Caco-2 (cell line): ENCODE results near the gene NKD2. TPM values are rescaled to one million over a fixed set of nuclear protein-coding genes. Genes with fewer than 3 reads are reported as not detected.
A peak's percentile ranks its signal among the peaks of the same experiment; 100 is the strongest.

Experiments used
- Bru-seq: library from RNA; stranded (reverse); fragments of 400-500 nt; gene quantifications from one replicate; lab custom pipeline; 2021; lab: Mats Ljungman, UMichigan
- BruChase-seq, 2 experiments: library from RNA; stranded (reverse); fragments of 400-500 nt; gene quantifications; one replicate each; lab custom pipeline; 2021; lab: Mats Ljungman, UMichigan
- BruUV-seq: library from RNA; stranded (reverse); fragments of 400-500 nt; replicated peaks from 2 replicates; lab custom pipeline; 2021; lab: Mats Ljungman, UMichigan
- CTCF ChIA-PET: fragments of 300-600 bp; sonication (Branson Sonifier 250); formaldehyde crosslinking; loops from one replicate; lab custom pipeline; 2022; ENCODE audit warnings: antibody characterized with exemption; lab: Charles Lee
- POLR2A ChIA-PET: fragments of 300-600 bp; sonication (Branson Sonifier 250); formaldehyde crosslinking; loops from one replicate; lab custom pipeline; 2022; ENCODE audit warnings: antibody characterized with exemption; lab: Charles Lee
- DNase-seq, 2 experiments: peaks; one replicate each; pipeline versions ENCODE4 v3.0.0 to v3.0.0-alpha.2; 2020 to 2022
- H3K27me3 ChIP-seq: replicated peaks from 2 replicates; pipeline ENCODE4 v1.6.0; 2011; ENCODE audit warnings: low read length; ENCODE audit not compliant: control insufficient read depth, insufficient read depth
- H3K36me3 ChIP-seq: 2 replicates; pipeline ENCODE4 v1.5.1; 2011; ENCODE audit warnings: low read length; ENCODE audit not compliant: control insufficient read depth, insufficient read depth
- H3K4me1 ChIP-seq: fragments of 250-450 bp; sonication (Bioruptor Pico); 2 replicates; pipeline ENCODE4 v1.5.1; 2020; ENCODE audit warnings: mild to moderate bottlenecking
- H3K4me3 ChIP-seq: 2 replicates; pipeline ENCODE4 v1.5.1; 2011; ENCODE audit warnings: low read depth, mild to moderate bottlenecking, control low read depth, low read length
- H3K9me3 ChIP-seq: fragments of 250-450 bp; sonication (Bioruptor Pico); 2 replicates; pipeline ENCODE4 v1.5.1; 2020; ENCODE audit warnings: mild to moderate bottlenecking, moderate library complexity
- H3K27ac Mint-ChIP-seq: one replicate; pipeline ENCODE4 v1.8.0; 2022; ENCODE audit warnings: mixed read lengths; ENCODE audit not compliant: unreplicated experiment
- H3K27me3 Mint-ChIP-seq: one replicate; pipeline ENCODE4 v1.8.0; 2022; ENCODE audit warnings: mixed read lengths; ENCODE audit not compliant: insufficient read depth, unreplicated experiment
- H3K36me3 Mint-ChIP-seq: one replicate; pipeline ENCODE4 v1.8.0; 2022; ENCODE audit warnings: mild to moderate bottlenecking, mixed read lengths; ENCODE audit not compliant: insufficient read depth, unreplicated experiment
- H3K4me1 Mint-ChIP-seq: one replicate; pipeline ENCODE4 v1.8.0; 2022; ENCODE audit warnings: low read depth, mixed read lengths; ENCODE audit not compliant: unreplicated experiment
- H3K4me3 Mint-ChIP-seq: one replicate; pipeline ENCODE4 v1.8.0; 2022; ENCODE audit warnings: mild to moderate bottlenecking, moderate library complexity, mixed read lengths; ENCODE audit not compliant: unreplicated experiment
- H3K9me3 Mint-ChIP-seq: one replicate; pipeline ENCODE4 v1.8.0; 2022; ENCODE audit warnings: mixed read lengths; ENCODE audit not compliant: unreplicated experiment
- CTCF ChIP-seq, 2 experiments: fragments of 200-600 bp in 1 of 2; IDR thresholded peaks; 1 replicate in 1 of 2; 2 replicates in 1 of 2; pipeline versions ENCODE4 v1.5.1 to v1.8.0; 2011 to 2022; ENCODE audit warnings: antibody characterized with exemption in 1 of 2, control low read depth in 1 of 2, inconsistent platforms in 1 of 2, low read depth in 1 of 2, low read length in 1 of 2, mild to moderate bottlenecking in 1 of 2, moderate library complexity in 1 of 2; ENCODE audit not compliant: insufficient read depth in 1 of 2, severe bottlenecking in 1 of 2, unreplicated experiment in 1 of 2
- intact Hi-C: fragments of 100-400 bp; cut with micrococcal nuclease; formaldehyde crosslinking; loops from one replicate; pipeline ENCODE4 v1.10.0; 2022; ENCODE audit not compliant: unreplicated experiment
- long read RNA-seq: library from polyadenylated mRNA; stranded (forward); transcript quantifications from one replicate; pipeline ENCODE4 v2.0.0, GENCODE V29; 2022
- total RNA-seq: library from RNA; stranded (reverse); gene quantifications from 2 replicates; pipeline ENCODE4 v1.2.3, GENCODE V29; 2022

Gene NKD2
- total RNA-seq (13.6 and 17.7 TPM in 2 replicates), Bru-seq, nascent RNA (percentile 44 among the genes with signal in this experiment), BruChase-seq, experiment 1, labeled RNA remaining after a 2-hour chase (percentile 51 among the genes with signal in this experiment), BruChase-seq, experiment 2, labeled RNA remaining after a 6-hour chase (percentile 51 among the genes with signal in this experiment)
- long read RNA-seq, partial matches to known transcripts = 0 of 12 reads
- long read RNA-seq, other reads (novel, unspliced or antisense) = 3 of 12 reads

GRCh38 chr5:1008451-1009358 lies at the start of gene NKD2:
NKD2 (plus strand) TSS chr5:1008802; CDS start chr5:1009058, 256 bp downstream.
- H3K27me3 Mint-ChIP-seq = no peaks in the 10 kb centered on the region
- H3K27me3 ChIP-seq = no peaks in the 10 kb centered on the region

GRCh38 chr5:959581-960531 lies 48.7 kb upstream of the NKD2 start:
- H3K4me1 ChIP-seq = peaks cover 24% of the 10 kb centered on the region
- CTCF ChIA-PET = no interaction called here
- H3K4me1 Mint-ChIP-seq = peaks cover 16% of the 10 kb centered on the region

More at GRCh38 chr5:1008451-1009358, at the start of gene NKD2:
- ChIA-PET POLR2A (interaction anchor here (0.6 kb wide), 1 partner anchor 138 kb away, joined by 4 read pairs; no protein-coding TSS in a partner anchor), CTCF (interaction anchor here (0.6 to 3.2 kb wide), 7 partner anchors 13 to 85 kb away, joined by 3 to 46 read pairs (median 6); no protein-coding TSS in a partner anchor)
- DNase-seq = peak; percentile 39 to 76
- BruUV-seq = no TSS peak
- H3K27ac Mint-ChIP-seq = no peak within 1 kb of the TSS
- H3K4me3 Mint-ChIP-seq = peak within 1 kb of the TSS; percentile 63
- H3K4me1 Mint-ChIP-seq = peaks cover 10% of the 10 kb centered on the region
- TF ChIP-seq CTCF (IDR thresholded peaks at IDR 0.05; ENCODE audit: insufficient read depth in 1 of 2, low read depth in 1 of 2, low read length in 1 of 2, severe bottlenecking in 1 of 2, unreplicated experiment in 1 of 2) = peak; percentile 39 to 81
- Histone ChIP-seq H3K9me3 (no peaks in the 10 kb centered on the region), H3K4me1 (peaks cover 36% of the 10 kb centered on the region), H3K4me3 (peak within 1 kb of the TSS; percentile 50), H3K36me3 (no peaks in the 10 kb centered on the region)
- intact Hi-C loops = no loop called here
- peaks cover 11% of the 10 kb centered on the region for H3K36me3 Mint-ChIP-seq
- no peaks in the 10 kb centered on the region for H3K9me3 Mint-ChIP-seq

More at GRCh38 chr5:959581-960531, 48.7 kb upstream of the NKD2 start:
- Mint-ChIP-seq H3K9me3 (no peaks in the 10 kb centered on the region), H3K27me3 (no peaks in the 10 kb centered on the region), H3K27ac (no peak overlapping the region), H3K36me3 (no peaks in the 10 kb centered on the region), H3K4me3 (no peak overlapping the region)
- no peaks in the 10 kb centered on the region for H3K27me3 ChIP-seq
- intact Hi-C loops = loop anchor here (5.0 kb wide), 1 partner anchor 32 kb away; no protein-coding TSS in a partner anchor
- POLR2A ChIA-PET = no interaction called here
- DNase-seq = no peak
- no peaks in the 10 kb centered on the region for H3K9me3 ChIP-seq
- no peak for TF ChIP-seq CTCF (IDR thresholded peaks at IDR 0.05; ENCODE audit: insufficient read depth in 1 of 2, low read depth in 1 of 2, low read length in 1 of 2, severe bottlenecking in 1 of 2, unreplicated experiment in 1 of 2)
- BruUV-seq = no TSS peak
- no peak overlapping the region for H3K4me3 ChIP-seq
- no peaks in the 10 kb centered on the region for H3K36me3 ChIP-seq
